Activated CD4-positive, alpha-beta T cell treated with anti-CD3 and anti-CD28 coated beads, Interleukin-2, amount 50 U/mL, for 4 hours (primary cell): Measurements from ENCODE around the gene KIF16B.

Source experiments
- DNase-seq, 2 experiments: peaks; one replicate each; pipeline ENCODE4 v3.0.0-alpha.2; 2020

The KIF16B gene

DNA sequence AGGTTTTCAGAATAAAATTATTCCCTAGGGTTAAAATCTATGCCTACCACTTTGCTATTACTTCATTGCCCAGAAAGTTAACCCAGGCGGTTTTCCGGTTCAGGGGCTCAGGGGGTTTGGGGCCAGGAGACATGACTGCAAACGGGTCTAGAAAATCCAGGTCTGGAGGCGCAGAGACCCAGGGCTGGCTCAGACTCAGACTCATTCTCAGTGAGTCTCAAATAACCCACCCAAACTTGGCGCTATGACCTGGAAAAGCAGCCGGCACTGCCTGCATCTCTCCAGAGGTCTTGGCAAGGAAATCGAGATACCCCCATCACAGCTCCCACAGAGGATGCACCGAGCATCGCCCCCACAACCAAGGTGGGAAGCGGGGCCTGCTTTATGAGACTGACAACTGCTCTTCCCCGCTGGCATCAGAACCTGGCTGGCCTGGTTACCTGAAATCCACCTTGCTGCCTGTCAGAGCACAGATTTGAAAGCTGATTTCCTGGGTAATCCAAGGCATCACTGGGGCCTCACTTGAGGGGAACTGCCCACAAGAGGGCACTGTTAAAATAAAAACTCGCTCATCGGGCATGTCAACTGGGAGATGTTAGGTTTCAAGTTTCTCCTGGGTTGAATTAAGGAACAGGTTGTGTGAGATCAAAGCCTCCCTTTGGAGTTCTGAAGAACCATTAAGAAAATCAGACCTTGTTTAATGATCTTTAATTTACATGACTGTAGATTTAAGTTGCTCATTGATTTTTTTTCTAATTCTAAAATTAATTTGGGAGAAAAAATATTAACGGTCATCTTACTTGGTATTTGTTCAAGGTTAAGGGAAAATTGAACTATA, 55.1 kb downstream of the KIF16B start:
- no peak for DNase-seq

DNA sequence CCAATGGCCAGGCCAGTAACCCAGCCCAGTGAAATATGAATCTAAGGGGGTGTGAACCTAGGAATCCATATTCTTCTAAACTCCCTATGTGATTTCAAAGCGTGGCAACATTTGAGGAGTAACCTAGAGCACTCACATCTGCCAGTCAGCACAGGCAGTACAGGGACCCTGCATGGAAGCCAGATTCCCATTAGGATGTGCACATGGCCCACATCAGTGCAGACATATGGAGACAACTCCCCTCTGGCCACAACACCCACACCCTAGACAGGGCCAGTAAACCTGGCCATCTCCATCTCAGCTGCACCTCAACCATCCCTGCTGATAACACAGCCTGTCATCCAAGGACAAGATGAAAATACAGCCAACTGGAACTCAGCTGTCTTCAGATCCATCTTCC, 56.5 kb downstream of the KIF16B start:
- DNase-seq = no peak

DNA sequence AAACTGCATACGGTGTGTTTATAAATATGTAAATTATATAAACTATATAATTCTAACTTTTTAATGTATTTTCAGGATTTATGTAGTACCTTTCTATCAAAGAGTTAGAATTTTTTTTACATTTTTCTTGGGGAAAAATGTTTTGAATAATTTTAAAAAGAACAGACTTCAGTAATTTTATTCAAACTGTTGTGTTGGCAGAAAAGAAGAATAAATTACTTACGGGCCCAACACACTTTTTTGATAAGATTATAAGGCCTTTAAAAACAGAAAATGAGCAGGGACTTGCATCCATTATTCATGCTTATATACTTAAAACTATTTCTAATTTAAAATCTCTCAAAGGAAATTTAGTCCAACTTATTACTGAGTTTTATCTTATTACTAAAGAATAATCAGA, 58.2 kb downstream of the KIF16B start:
- no peak for DNase-seq

DNA sequence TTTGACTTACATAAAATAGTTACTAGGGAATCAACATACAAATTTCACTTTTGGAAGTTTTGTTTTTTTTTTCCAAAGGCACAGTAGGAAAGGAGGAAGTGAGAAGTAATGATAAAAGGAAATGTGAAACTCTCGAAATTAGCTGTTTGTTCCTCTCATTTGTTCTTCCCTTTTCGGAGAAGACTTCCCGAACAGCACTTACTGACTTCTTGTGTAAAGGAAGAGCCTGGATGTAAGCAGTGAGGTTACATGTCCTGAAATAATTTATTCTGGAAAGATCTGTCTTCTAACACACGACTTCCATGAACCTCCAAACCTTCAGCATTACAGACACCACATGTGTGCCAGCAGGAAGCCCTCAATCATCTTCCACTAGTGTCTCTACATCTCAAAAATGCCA, 59.1 kb downstream of the KIF16B start:
- DNase-seq = no peak

DNA sequence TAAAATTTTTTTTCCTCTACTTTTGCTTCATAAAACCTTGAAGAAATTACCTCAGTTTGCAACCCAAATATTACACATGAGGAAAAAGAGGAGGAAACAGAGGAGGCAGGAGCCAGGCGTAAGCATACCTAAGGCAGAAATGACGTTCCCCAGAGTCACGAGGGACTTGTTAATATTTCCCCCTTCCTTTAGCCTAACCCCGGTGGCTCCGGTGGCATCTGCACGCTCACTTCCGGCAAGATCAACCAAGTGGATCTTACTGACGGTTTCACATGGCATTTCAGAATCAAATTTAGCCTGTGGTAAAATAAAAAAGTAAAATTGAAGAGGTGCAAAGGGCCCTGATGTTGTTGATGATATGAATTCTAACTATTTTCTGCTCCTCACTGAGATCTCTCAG, 67.4 kb downstream of the KIF16B start:
- no peak for DNase-seq

DNA sequence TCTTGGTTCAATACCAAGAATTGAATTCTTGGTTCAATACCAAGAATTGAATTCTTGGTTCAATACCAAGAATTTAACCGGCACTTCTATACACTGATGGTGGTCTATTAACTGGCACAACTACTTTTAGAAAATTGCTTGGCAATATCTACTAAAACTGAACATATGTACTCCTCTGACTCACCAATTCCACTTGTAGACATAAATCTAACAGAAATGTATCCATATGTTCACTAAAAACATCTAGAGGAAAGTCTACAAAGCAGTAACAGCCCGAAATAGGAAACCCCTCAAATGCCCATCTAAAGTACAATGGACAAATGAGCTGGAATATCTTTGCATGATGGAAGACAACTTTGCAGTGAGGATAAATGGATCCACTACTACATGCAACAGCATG, 71.9 kb downstream of the KIF16B start:
- DNase-seq = no peak

DNA sequence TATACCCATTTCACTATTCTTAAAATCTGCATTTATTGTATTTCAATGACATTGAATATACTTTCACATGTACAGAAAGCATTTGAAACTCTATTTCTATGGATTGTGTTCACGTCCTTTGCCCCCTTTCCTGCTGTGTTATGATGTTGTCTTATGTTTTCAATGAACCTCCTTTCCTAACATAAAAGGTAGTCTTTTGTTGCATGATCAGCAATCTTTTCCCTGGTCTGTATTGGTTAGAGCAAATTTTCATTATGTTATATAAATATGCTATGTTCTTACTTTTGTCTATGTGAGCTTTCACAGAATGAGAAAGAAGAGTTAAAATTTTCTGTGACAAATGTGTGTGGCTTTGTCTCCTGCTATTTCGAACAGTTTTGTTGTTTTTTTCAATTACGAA, 73.1 kb downstream of the KIF16B start:
- no peak for DNase-seq

DNA sequence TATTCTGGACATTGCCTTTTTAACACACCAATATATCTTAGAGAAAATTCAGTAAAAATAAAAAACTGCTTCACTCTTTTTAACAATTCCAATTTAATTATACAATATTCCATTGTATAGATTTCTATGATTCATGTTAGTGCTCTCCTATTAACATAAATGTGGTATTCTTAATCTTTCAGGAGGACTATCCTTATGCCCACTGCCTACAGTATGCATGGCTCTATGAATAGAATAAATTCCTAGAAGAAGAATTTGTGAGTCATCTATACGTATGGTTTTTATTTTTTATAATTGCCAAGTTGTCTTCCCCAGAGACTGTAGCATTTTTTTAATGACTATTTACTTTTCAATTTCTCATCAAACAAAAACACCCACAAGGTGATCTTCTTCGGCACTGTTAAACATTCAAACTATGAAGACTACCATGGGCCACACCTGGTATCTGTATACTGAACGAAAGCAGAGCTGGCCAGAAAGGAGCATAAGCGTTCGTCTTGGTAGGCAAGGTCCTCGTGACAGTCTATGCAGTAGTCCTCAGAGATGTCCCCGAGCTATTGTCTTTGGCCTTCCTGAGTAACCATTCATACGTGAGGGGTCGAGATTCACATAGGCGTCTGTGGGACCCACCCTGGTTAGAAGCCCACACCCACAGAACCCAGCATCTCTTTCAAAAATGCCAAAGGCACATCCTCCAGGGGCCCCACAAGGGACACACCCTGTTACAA, 74.6 kb downstream of the KIF16B start:
- DNase-seq = no peak

DNA sequence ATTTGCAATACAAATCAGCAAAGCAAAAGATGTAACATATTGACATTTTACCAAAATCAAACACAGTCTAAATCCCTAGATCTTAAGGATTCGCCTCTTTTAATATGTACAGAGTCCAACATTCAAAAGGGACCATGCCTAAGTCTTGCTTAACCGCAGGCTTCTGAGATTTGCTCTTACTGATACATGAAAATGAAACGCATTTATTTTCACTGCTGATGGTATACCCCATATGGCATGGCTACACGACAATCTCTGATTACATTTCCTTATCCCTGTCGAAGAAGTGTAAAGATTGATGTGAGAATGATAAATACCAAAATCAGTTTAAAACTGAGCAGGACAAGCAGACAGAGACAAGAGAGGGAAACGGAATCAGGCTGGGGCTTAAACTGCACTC, 75.4 kb downstream of the KIF16B start:
- DNase-seq = no peak

DNA sequence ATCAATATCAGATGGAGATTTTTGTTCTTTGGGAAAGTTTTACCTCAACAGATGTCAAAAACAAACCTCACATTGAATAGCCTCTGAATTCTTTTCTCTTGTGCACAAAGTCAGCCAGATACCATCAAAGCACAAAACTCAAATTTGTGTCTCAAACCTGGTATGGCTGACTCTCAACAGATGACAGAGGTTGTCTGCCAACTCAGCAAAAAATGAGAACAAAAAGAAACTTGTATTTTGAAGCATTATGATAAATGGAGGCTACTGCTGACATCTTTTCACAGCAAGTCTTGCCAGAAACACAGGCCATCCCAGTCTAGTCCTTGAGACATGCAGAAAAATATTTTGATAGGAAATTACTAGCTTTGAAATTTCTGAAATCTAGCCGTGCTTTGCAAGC, 79.8 kb downstream of the KIF16B start:
- no peak for DNase-seq

DNA sequence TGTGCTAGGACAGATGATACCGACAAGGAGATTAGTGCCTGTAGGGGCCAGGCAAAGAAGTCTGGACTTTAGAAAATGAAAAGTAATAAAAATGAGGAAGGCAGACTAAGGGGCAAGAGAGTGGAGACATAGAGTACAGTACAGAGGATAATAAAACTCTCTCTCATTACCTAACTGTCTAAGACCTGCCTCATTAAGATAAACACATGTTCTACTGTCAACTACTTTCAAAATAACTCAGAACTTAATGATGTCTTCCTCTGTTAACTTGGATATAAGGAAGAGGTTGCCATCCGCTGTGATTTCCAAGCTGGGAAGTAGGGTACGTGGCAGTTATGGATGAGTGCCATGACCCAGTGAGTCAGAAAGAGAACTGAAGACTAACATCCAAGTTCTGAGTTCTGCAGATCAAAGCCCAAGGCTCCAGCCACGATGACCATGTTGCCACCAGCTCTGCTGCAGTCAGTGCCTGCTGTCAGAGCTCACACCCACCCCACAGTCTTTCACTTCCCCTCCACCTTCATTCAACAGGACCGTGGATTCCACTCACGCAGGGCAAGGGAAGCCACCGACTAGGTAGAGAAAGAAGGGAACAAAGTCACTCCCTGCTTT, 81.8 kb downstream of the KIF16B start:
- DNase-seq = no peak

DNA sequence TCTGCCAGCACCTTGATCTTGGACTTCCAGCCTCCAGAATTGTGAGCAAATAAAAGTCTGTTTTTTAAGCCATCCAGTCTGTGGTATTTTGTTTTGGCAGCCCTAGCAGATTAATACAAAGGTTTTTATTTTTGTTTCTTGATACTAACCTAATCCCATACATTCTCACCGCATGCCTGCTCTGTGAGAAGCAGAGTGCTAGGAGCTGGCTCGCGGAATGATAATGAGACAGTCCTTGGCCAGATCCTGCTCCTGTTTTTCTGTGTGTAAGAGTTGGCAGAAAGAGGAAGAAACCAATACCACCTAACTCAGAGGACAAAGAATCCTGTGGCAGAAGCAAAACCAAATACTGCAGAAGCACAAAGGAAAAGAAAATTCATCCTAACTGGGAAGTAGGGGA, 82.6 kb downstream of the KIF16B start:
- DNase-seq = no peak

DNA sequence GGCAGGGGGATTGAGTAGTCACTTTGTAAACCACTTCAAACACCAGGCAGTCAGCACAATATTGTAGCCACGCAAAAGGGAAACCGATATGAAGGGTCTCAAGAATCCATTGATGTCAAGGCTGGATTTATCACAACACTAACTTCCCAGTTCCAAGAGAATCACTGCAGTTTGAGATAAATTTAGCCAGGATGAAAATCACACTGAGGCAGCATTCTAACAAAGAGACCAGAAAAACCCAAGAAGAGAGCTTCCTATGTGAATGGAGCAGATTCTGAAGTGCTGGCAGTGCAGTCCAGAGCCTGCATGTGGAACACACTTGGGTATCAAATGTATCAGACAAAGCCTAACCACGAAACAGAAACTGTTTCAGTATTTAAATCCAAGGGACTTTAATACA, 84.6 kb downstream of the KIF16B start:
- DNase-seq = no peak

DNA sequence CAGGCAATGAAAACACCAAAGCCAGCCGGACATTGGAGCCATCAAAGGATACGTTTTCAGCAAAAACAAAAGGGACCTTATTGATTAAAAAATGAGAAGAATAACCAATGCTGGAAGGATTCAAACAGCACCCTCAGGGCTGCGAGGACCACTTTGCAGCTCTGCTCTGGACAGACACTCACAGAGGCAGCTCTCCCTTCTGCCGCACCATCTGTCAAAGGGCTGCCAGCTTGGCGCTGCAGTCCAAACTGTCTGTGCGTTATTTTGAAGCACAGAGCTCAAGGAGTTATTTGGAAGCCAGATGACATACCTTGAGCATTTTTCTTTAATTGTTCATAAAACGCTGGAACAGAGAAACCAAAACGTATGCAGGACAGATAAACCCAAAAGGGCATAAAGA, 85.2 kb downstream of the KIF16B start:
- DNase-seq = no peak

DNA sequence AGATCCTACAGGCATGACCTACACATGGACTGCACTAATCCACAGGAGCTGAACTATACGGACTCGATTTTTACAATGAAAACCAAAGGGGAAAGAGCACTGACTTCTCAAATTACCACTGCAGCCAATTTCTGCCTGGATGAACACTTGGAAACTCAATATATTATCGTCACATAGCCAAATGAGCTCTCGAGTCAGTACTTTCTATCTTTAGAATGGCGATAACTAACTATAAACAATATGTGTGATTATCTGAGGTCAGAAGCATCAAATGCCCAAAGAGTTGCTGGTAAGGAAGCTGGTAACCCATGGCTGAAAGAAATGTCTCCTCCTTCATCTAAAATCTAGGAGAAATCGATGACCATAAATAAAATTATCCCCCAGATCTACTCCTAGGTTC, 86.7 kb downstream of the KIF16B start:
- DNase-seq = no peak

DNA sequence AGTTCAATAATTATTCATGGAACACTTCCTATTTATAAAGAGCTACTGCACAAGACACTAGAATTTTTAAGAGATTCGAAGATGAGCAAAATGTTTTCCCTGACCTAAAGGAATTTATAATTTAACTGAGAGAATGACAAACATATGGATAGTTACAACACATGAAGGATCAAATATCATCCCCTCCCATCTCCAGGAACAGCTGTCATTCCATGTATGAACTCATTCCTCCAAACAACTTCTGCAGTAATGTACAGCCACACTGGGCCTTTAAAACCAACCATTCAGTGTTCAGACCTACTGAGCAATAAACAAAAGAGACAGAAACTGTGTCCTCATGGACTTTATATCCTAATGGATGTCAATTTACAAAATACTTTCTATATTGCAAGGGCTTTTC, 87.8 kb downstream of the KIF16B start:
- DNase-seq = no peak

DNA sequence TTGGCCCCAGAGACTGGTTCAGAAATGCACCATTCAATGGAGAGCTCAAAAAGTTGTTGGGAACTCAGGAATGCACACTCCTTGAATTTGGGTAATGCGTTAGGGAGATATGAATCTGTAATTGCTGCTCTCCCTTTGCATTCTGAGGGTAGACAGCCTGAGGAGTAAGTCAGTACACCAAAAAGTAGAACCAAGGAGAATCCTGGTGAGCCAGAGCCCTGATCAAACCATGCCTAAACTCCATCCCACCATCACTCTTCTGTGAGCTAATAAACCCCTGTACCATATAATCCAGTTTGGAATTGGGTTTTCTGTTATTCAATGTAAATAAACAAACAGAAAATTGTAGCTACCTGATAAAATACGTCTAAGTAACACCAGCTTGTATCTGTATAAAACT, 90.2 kb downstream of the KIF16B start:
- no peak for DNase-seq

DNA sequence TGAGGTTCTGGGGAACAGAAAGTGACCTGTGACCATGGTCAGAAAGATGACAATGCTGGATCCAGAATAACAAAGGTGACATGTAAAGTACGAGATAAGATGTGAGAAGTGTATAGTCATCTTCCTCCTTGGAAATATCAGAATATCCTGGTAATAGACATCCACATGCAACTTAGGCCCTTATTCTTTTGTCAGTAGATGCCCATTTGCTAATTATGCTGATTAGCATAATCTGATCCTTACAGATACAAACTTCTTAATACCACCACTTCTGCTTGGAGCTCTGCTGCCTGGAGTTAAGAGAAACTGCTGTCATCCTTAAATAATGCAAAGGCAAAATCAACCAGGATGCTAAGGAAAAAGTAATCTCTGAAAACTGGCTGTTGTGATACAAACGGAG, 91.3 kb downstream of the KIF16B start:
- no peak for DNase-seq

DNA sequence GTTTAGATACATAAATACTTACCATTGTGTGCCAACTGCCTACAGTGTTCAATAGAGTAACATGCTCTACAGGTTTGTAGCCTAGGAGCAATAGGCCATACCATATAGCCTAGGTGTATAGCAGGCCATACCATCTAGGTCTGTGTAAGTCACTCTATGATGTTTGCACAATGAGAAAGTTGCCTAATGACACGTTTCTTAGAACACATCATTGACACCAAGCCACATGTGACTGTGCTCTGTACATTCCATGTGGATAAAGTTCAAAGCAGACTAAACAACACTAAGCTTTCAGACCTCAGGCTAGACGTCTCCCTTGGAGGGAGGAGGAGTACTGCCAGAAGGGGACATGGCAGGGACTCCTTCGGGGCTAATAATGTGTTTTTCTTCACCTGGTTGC, 93.6 kb downstream of the KIF16B start:
- no peak for DNase-seq

DNA sequence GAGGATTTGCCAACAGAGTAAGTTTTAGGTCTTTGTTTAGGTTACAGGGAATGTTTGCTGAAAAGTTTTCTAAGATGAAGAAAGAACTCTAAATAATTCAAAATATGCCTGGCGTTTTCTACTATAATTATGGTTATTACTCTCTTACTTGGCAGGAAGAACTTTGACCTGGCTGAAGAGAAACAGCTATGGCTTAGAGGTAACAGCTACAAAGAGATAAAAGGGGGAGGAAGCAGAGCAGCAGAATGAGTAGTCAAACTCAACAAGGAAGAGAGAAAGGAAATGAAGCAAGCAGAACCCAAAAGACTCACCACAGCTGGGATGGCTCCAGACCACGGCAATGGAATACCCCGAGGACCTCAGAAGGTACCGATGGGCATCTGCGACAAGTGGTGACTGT, 95.6 kb downstream of the KIF16B start:
- DNase-seq = no peak

DNA sequence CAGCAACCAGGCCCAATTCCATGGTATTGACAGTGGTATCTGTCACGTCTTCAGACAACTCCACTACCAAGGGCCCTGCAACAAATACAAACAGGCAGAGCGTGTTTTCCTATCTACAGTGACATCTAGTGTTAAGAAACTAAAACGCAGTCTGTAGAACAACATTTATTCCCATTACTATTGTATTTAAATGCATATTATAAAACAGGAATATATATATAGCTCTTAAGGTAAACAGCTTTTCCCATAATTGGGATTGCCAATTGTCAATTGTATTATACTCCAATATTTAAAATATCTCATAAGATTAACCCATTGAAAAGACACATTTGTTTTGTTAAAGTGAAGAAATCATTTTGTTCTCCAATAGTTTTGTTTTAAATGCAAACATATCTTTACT, 97.2 kb downstream of the KIF16B start:
- DNase-seq = no peak

DNA sequence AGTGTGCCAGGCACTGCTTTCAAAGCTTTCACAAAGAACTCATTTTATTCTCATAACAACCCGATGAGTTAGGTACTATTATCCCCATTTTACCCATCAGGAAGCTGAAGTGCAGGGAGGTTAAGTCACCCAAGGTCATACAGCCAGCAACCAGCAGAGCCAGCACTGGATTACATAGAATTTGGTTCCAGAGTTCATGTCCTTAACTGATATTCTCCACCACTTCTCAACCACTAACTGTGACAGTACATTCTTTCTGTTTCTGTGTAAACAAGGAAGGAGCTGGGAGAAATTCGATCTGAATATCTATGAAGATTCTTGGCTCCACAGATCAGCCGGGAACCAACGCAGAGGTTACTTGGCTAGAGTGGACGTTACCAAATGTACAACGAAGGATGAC, 98.0 kb downstream of the KIF16B start:
- no peak for DNase-seq

DNA sequence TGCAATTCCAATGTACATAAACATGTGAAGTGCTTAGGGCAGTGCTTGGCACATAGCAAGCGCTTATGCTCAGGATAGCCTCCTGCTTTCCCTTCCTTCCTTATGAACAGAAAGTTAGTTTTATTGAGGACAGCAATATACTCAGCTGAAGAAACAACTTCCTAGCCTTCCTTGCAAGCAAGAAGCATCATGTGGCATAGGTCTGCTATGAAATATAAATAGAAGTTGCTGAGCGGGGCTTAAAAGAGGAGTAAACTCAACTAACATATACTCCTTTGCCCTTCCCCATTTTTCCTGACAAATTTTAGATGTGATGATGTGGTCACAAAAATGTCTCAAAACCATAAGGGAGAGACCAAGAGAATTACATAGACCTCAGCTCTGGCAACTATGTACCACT, 98.9 kb downstream of the KIF16B start:
- DNase-seq = no peak
